Neural progenitor cell (in vitro differentiated cells): Measurements from ENCODE around the gene HAAO. TPM values are rescaled to one million over a fixed set of nuclear protein-coding genes. Genes with fewer than 3 reads are reported as not detected.

Experiments
- DNase-seq: peaks from one replicate; pipeline ENCODE4 v3.0.0-alpha.2; 2016; ENCODE audit warnings: low spot score
- H2AFZ ChIP-seq: fragments of 200-600 bp; sonication (generic); replicated peaks from 2 replicates; pipeline ENCODE4 v1.6.1; 2016; ENCODE audit warnings: antibody characterized with exemption
- H3F3A ChIP-seq: fragments of 200-600 bp; sonication (generic); 2 replicates; pipeline ENCODE4 v1.6.1; 2016; ENCODE audit warnings: antibody characterized with exemption, low read depth
- H3K27ac ChIP-seq: fragments of 200-600 bp; sonication (generic); 2 replicates; pipeline ENCODE4 v1.5.1; 2016; ENCODE audit warnings: mild to moderate bottlenecking
- H3K27me3 ChIP-seq: fragments of 200-600 bp; sonication (generic); 2 replicates; pipeline ENCODE4 v1.6.1; 2016; ENCODE audit warnings: mild to moderate bottlenecking, moderate library complexity
- H3K36me3 ChIP-seq: fragments of 200-600 bp; sonication (generic); 2 replicates; pipeline ENCODE4 v1.5.1; 2016
- H3K4me1 ChIP-seq: fragments of 200-600 bp; sonication (generic); 2 replicates; pipeline ENCODE4 v1.6.1; 2016; ENCODE audit warnings: mixed run types
- H3K4me2 ChIP-seq: fragments of 200-600 bp; sonication (generic); 2 replicates; pipeline ENCODE4 v1.6.1; 2016
- H3K4me3 ChIP-seq: fragments of 200-600 bp; sonication (generic); 2 replicates; pipeline ENCODE4 v1.5.1; 2016
- H3K79me2 ChIP-seq: fragments of 200-600 bp; sonication (generic); 2 replicates; pipeline ENCODE4 v1.6.1; 2016; ENCODE audit warnings: low read depth
- H3K9ac ChIP-seq: fragments of 200-600 bp; sonication (generic); 2 replicates; pipeline ENCODE4 v1.6.1; 2016
- H3K9me3 ChIP-seq: fragments of 200-600 bp; sonication (generic); 2 replicates; pipeline ENCODE4 v1.5.1; 2016; ENCODE audit warnings: low read depth
- H4K20me1 ChIP-seq: fragments of 200-600 bp; sonication (generic); 2 replicates; pipeline ENCODE4 v1.6.1; 2016; ENCODE audit warnings: low read depth
- H3K27ac Mint-ChIP-seq: 3 replicates; pipeline ENCODE4 v1.8.0; 2021; ENCODE audit warnings: mixed read lengths
- H3K27me3 Mint-ChIP-seq: 2 replicates; pipeline ENCODE4 v1.8.0; 2022; ENCODE audit warnings: low read depth, mild to moderate bottlenecking, inconsistent platforms, moderate library complexity, mixed read lengths; ENCODE audit not compliant: insufficient read depth
- H3K36me3 Mint-ChIP-seq: 3 replicates; pipeline ENCODE4 v1.8.0; 2021; ENCODE audit warnings: mixed read lengths
- H3K4me1 Mint-ChIP-seq: 3 replicates; pipeline ENCODE4 v1.8.0; 2021; ENCODE audit warnings: mixed read lengths
- H3K4me3 Mint-ChIP-seq: 3 replicates; pipeline ENCODE4 v1.8.0; 2021; ENCODE audit warnings: mild to moderate bottlenecking, moderate library complexity, mixed read lengths
- H3K9me3 Mint-ChIP-seq: 3 replicates; pipeline ENCODE4 v1.8.0; 2020; ENCODE audit warnings: mixed read lengths
- EZH2 ChIP-seq: fragments of 200-600 bp; sonication (generic); IDR thresholded peaks from 2 replicates; pipeline ENCODE4 v1.6.1; 2017; ENCODE audit warnings: antibody characterized with exemption, mild to moderate bottlenecking, moderate library complexity
- EZH2phosphoT487 ChIP-seq: fragments of 200-600 bp; sonication (generic); IDR thresholded peaks from 2 replicates; pipeline ENCODE4 v1.6.1; 2017; ENCODE audit warnings: antibody characterized with exemption
- total RNA-seq: library from RNA; depleted of rRNA; stranded (reverse); fragments of >200 nt; gene quantifications from 2 replicates; pipeline ENCODE4 v1.2.3, GENCODE V29; 2015; ENCODE audit warnings: low replicate concordance
- TF ChIP-seq, protein P1 (sequence below): fragments of 200-600 bp; sonication (generic); IDR thresholded peaks from 2 replicates; pipeline ENCODE4 v1.5.1; 2017; ENCODE audit warnings: antibody characterized with exemption, mild to moderate bottlenecking

The HAAO gene
- total RNA-seq, 1 donor from 2014 or later: 0.77 TPM

DNA sequence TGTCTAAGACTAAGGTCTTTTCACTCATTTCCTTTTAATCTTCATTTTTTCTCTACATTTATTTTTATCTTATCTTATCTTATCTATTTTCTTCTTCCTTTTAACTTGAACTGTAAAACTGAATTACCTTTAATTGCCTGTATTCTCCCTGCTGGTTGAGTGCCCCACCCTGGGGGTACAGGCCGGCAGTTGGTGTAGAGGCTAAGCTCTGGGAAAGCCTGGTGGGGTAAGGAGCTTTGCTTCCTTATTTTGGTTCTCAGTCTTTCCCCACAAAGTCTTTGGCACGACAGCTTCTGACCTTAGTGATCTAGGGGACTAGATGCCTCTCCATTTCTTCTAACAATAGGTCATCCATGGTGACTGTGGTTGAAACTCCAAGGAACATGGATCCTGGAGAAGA, 26.8 kb upstream of the HAAO start:
- Histone ChIP-seq H3F3A (no peaks in the 10 kb centered on the region), H3K27me3 (no peaks in the 10 kb centered on the region), H3K4me2 (no peak overlapping the region), H3K27ac (no peak overlapping the region), H3K36me3 (no peaks in the 10 kb centered on the region), H3K4me1 (no peaks in the 10 kb centered on the region), H3K9me3 (no peaks in the 10 kb centered on the region), H4K20me1 (no peaks in the 10 kb centered on the region), H3K79me2 (no peaks in the 10 kb centered on the region), H3K4me3 (no peak overlapping the region), H3K9ac (no peak overlapping the region), H2AFZ (peak overlapping the region; percentile 28)
- TF ChIP-seq EZH2phosphoT487 (no peak), EZH2 (no peak)
- TF ChIP-seq, protein P1, sequence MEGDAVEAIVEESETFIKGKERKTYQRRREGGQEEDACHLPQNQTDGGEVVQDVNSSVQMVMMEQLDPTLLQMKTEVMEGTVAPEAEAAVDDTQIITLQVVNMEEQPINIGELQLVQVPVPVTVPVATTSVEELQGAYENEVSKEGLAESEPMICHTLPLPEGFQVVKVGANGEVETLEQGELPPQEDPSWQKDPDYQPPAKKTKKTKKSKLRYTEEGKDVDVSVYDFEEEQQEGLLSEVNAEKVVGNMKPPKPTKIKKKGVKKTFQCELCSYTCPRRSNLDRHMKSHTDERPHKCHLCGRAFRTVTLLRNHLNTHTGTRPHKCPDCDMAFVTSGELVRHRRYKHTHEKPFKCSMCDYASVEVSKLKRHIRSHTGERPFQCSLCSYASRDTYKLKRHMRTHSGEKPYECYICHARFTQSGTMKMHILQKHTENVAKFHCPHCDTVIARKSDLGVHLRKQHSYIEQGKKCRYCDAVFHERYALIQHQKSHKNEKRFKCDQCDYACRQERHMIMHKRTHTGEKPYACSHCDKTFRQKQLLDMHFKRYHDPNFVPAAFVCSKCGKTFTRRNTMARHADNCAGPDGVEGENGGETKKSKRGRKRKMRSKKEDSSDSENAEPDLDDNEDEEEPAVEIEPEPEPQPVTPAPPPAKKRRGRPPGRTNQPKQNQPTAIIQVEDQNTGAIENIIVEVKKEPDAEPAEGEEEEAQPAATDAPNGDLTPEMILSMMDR: no peak
- no peak overlapping the region for H3K27ac Mint-ChIP-seq
- H3K9me3 Mint-ChIP-seq: peaks cover 12% of the 10 kb centered on the region
- no peaks in the 10 kb centered on the region for H3K27me3 Mint-ChIP-seq
- H3K4me1 Mint-ChIP-seq: no peaks in the 10 kb centered on the region
- H3K36me3 Mint-ChIP-seq: peaks cover under 1% of the 10 kb centered on the region
- no peak for DNase-seq
- H3K4me3 Mint-ChIP-seq: no peak overlapping the region

DNA sequence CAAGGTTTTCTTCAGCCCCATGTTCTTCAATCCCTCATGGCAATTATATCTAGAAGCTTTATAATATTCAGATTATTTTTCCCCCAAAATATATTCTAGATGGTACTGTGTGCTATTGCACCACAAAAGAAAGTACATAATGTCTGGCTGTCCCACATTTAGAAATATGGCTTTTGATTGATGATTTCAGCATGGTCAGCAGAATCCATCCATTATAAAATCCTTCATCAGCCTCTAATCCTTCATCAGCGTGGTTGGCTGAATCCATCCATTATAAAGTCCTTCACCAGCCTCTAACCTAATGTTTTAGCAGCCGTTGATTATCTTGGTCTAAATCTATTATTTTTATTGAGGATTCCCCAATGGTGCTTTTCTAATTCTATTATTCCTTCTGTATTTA, 23.3 kb upstream of the HAAO start:
- Histone ChIP-seq H3K27ac (no peak overlapping the region), H3K4me3 (no peak overlapping the region), H3F3A (peaks cover 18% of the 10 kb centered on the region), H4K20me1 (no peaks in the 10 kb centered on the region), H3K4me1 (no peaks in the 10 kb centered on the region), H3K4me2 (no peak overlapping the region), H3K36me3 (no peaks in the 10 kb centered on the region), H3K79me2 (no peaks in the 10 kb centered on the region), H3K9ac (no peak overlapping the region), H3K9me3 (no peaks in the 10 kb centered on the region), H3K27me3 (no peaks in the 10 kb centered on the region), H2AFZ (no peak overlapping the region)
- Mint-ChIP-seq H3K4me3 (no peak overlapping the region), H3K9me3 (peaks cover 27% of the 10 kb centered on the region), H3K27ac (no peak overlapping the region), H3K27me3 (peaks cover 3% of the 10 kb centered on the region), H3K36me3 (peaks cover 8% of the 10 kb centered on the region), H3K4me1 (peaks cover 7% of the 10 kb centered on the region)
- no peak for DNase-seq
- TF ChIP-seq EZH2phosphoT487 (no peak), EZH2 (no peak)
- TF ChIP-seq, protein P1: no peak

DNA sequence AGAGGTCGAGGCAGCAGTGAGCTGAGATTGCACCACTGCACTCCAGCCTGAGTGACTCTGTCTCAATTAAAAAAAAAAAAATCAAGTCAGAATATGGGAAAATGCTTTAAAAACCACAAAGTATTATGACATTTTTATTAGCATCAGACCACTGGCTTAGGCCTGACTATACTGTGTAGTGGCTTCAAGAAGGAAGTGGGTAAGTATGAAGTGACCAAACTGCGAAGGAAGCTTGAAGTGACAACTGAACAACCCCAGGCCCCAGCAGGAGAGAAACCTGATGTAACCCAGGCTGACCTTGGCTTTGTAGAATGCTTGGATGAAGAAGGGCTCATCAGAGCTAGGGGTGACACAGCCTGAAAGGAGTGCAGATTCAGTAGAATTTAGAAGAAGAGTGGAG, 21.4 kb upstream of the HAAO start:
- Histone ChIP-seq H4K20me1 (no peaks in the 10 kb centered on the region), H3K36me3 (no peaks in the 10 kb centered on the region), H3K9me3 (no peaks in the 10 kb centered on the region), H3K4me2 (no peak overlapping the region), H3K4me3 (no peak overlapping the region), H2AFZ (no peak overlapping the region), H3K27me3 (peaks cover 7% of the 10 kb centered on the region), H3F3A (peaks cover 31% of the 10 kb centered on the region), H3K9ac (no peak overlapping the region), H3K4me1 (peaks cover 7% of the 10 kb centered on the region), H3K79me2 (no peaks in the 10 kb centered on the region), H3K27ac (no peak overlapping the region)
- peaks cover 13% of the 10 kb centered on the region for H3K27me3 Mint-ChIP-seq
- H3K4me1 Mint-ChIP-seq: peaks cover 18% of the 10 kb centered on the region
- no peak overlapping the region for H3K4me3 Mint-ChIP-seq
- H3K36me3 Mint-ChIP-seq: peaks cover 8% of the 10 kb centered on the region
- no peak overlapping the region for H3K27ac Mint-ChIP-seq
- peaks cover 30% of the 10 kb centered on the region for H3K9me3 Mint-ChIP-seq
- DNase-seq: no peak
- TF ChIP-seq EZH2 (no peak), EZH2phosphoT487 (no peak)
- TF ChIP-seq, protein P1: no peak
